Ishikawa (cell line): ENCODE measurements around the gene STX8.

Experiments used
- CEBPB ChIP-seq: IDR thresholded peaks from 2 replicates; pipeline ENCODE4 v1.6.1; 2012
- CREB1 ChIP-seq: IDR thresholded peaks from 2 replicates; pipeline ENCODE4 v1.6.1; 2012; ENCODE audit warnings: low read depth
- EGR1 ChIP-seq: IDR thresholded peaks from 2 replicates; pipeline ENCODE4 v1.6.1; 2012
- EP300 ChIP-seq: IDR thresholded peaks from 2 replicates; pipeline ENCODE4 v1.6.1; 2012; ENCODE audit warnings: borderline replicate concordance
- FOXM1 ChIP-seq: IDR thresholded peaks from 2 replicates; pipeline ENCODE4 v1.6.1; 2012; ENCODE audit warnings: low read depth, borderline replicate concordance
- MAX ChIP-seq: IDR thresholded peaks from 2 replicates; pipeline ENCODE4 v1.6.1; 2012
- NFIC ChIP-seq: IDR thresholded peaks from 2 replicates; pipeline ENCODE4 v1.6.1; 2012
- RAD21 ChIP-seq: IDR thresholded peaks from 2 replicates; pipeline ENCODE4 v1.6.1; 2012; ENCODE audit warnings: low read depth
- TAF1 ChIP-seq: IDR thresholded peaks from 2 replicates; pipeline ENCODE4 v1.6.1; 2012; ENCODE audit warnings: low read depth, mild to moderate bottlenecking
- TCF12 ChIP-seq: IDR thresholded peaks from 2 replicates; pipeline ENCODE4 v1.6.1; 2012; ENCODE audit warnings: low read depth
- TEAD4 ChIP-seq: IDR thresholded peaks from 2 replicates; pipeline ENCODE4 v1.6.1; 2012
- USF1 ChIP-seq: IDR thresholded peaks from 2 replicates; pipeline ENCODE4 v1.6.1; 2012
- YY1 ChIP-seq: IDR thresholded peaks from 2 replicates; pipeline ENCODE4 v1.6.1; 2012; ENCODE audit warnings: low read depth
- ZBTB7A ChIP-seq: IDR thresholded peaks from 2 replicates; pipeline ENCODE4 v1.6.1; 2012; ENCODE audit warnings: low read depth
- TF ChIP-seq, protein P1 (sequence below): IDR thresholded peaks from 2 replicates; pipeline ENCODE4 v1.6.1; 2012; ENCODE audit warnings: low read depth, mild to moderate bottlenecking

STX8 gene

GRCh38 chr17:9294661-9295210 lies 280.9 kb downstream of the STX8 start:
- no peak for TF ChIP-seq YY1
- TF ChIP-seq RAD21: no peak
- TF ChIP-seq TEAD4: no peak
- TF ChIP-seq TAF1: no peak
- TF ChIP-seq CEBPB: no peak
- TF ChIP-seq CREB1: no peak
- no peak for TF ChIP-seq NFIC
- TF ChIP-seq ZBTB7A: no peak
- no peak for TF ChIP-seq USF1

- TF ChIP-seq NFIC (no peak), EP300 (no peak), TCF12 (no peak), EGR1 (no peak), ZBTB7A (no peak), YY1 (no peak), FOXM1 (no peak), USF1 (no peak), MAX (no peak), TAF1 (no peak), TEAD4 (no peak), CREB1 (no peak), RAD21 (no peak)
- TF ChIP-seq, protein P1, sequence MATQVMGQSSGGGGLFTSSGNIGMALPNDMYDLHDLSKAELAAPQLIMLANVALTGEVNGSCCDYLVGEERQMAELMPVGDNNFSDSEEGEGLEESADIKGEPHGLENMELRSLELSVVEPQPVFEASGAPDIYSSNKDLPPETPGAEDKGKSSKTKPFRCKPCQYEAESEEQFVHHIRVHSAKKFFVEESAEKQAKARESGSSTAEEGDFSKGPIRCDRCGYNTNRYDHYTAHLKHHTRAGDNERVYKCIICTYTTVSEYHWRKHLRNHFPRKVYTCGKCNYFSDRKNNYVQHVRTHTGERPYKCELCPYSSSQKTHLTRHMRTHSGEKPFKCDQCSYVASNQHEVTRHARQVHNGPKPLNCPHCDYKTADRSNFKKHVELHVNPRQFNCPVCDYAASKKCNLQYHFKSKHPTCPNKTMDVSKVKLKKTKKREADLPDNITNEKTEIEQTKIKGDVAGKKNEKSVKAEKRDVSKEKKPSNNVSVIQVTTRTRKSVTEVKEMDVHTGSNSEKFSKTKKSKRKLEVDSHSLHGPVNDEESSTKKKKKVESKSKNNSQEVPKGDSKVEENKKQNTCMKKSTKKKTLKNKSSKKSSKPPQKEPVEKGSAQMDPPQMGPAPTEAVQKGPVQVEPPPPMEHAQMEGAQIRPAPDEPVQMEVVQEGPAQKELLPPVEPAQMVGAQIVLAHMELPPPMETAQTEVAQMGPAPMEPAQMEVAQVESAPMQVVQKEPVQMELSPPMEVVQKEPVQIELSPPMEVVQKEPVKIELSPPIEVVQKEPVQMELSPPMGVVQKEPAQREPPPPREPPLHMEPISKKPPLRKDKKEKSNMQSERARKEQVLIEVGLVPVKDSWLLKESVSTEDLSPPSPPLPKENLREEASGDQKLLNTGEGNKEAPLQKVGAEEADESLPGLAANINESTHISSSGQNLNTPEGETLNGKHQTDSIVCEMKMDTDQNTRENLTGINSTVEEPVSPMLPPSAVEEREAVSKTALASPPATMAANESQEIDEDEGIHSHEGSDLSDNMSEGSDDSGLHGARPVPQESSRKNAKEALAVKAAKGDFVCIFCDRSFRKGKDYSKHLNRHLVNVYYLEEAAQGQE: no peak
Observed at GRCh38 chr17:9292561-9292941, 283.1 kb downstream of the STX8 start.

DNA sequence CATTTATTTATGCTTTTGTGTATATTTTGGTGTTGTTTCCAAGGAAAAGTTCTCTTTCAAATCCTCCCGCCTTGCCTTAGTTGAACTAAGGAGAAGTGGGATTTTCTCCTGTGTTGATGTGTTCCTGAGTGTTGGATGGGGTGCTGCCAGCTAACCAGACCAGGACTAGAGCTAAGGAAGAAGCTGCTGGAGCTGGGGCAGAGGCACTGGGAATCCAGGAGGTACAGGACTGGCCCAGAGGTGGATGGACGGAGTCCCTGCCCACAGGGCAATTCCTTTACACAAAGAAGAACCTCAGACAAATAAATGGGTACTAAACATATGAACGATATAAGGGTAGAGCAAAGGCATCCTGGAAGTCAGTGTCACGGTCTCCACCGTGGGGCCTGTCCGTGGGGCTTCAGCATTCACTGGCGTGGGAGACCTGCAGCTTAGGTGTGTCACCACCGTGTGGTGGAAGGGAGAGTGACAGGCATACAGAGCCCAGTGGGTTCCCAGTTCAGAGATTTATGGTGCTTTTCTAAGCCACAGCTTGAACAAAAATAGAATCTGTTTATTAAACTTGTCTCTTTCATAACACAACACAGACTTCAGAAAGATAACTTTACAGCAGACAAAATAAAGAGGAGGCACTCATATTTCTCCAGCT lies 283.6 kb downstream of the STX8 start:
- TF ChIP-seq RAD21 (peak; percentile 73), CREB1 (no peak)

- TF ChIP-seq CREB1 (no peak), YY1 (no peak), TCF12 (no peak), USF1 (no peak), NFIC (no peak), TAF1 (no peak), FOXM1 (no peak), ZBTB7A (no peak), TEAD4 (no peak), EP300 (no peak), EGR1 (no peak), MAX (no peak), CEBPB (no peak), RAD21 (no peak)
- TF ChIP-seq, protein P1: no peak
Observed at GRCh38 chr17:9290226-9290613, 285.4 kb downstream of the STX8 start.

GRCh38 chr17:9287306-9287705 lies 288.3 kb downstream of the STX8 start:
- TF ChIP-seq, protein P1: no peak
- TF ChIP-seq RAD21 (no peak), CREB1 (no peak), FOXM1 (no peak), USF1 (no peak), TCF12 (no peak), EGR1 (no peak), TAF1 (no peak), EP300 (no peak), TEAD4 (no peak), MAX (no peak), NFIC (no peak), CEBPB (no peak), YY1 (no peak), ZBTB7A (no peak)
